HG02623 (cell line): ENCODE data around the gene BLVRB.

ENCODE experiments used
- ATAC-seq: cut with Tn5 transposase; IDR thresholded peaks from one replicate; pipeline ENCODE4 v1.9.1; 2021; ENCODE audit warnings: moderate library complexity; ENCODE audit not compliant: unreplicated experiment

BLVRB gene

DNA sequence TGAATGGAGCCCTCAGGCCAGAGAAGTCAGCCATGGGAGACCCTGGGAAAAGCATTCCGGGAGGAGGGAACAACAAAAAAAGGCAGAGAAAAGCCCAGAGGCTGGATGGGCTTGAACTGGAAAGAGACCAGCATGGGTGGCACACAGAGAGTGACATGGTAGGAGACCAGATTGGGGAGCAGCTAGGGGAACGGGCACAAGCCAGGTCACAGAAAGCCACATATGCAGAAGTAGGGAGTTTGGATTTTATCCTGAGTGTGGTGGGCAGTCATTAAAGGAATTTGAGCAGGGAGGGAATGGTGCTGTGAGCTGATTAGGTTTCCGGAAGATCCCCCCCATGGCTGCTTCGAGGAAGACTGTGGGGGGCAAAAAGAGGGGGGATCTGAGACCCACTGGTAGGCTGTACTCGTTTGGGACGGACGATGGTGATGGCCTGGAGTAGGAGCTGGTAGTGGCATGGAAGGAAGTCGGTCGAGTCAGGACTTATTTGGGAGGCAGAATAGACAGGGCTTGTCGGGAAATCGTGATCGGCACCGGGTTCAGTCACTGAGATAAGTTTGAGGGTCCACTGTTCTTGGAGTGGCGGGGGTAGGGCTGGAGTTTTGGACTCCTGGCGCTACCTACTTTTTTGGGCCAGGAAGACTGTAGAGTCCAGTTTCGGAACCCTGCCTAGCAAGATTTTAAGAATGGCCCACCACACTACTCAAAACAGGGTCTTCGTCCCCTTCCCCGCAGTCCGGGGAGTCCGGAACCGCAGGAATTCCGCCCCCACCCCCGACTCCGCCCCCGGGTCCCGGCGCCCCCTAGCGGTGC is 40.7 kb downstream of the BLVRB start:
- ATAC-seq = no peak

DNA sequence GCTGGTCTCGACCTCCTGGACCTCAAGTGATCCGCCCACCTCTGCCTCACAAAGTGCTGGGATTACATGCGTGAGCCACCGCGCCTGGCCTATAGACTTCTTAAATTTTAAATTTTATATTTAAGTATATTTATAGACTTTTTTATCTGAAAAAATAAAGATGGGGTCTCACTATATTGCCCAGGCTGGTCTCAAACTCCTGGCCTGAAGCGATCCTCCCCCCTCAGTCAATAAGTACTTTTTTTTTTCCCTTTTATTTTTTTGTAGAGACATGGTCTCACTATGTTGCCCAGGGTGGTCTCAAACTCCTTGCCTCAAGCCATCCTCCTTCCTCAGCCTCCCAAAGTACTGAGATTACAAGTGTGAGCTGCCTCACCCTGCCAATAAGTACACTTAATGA is 41.6 kb downstream of the BLVRB start:
- ATAC-seq = no peak

DNA sequence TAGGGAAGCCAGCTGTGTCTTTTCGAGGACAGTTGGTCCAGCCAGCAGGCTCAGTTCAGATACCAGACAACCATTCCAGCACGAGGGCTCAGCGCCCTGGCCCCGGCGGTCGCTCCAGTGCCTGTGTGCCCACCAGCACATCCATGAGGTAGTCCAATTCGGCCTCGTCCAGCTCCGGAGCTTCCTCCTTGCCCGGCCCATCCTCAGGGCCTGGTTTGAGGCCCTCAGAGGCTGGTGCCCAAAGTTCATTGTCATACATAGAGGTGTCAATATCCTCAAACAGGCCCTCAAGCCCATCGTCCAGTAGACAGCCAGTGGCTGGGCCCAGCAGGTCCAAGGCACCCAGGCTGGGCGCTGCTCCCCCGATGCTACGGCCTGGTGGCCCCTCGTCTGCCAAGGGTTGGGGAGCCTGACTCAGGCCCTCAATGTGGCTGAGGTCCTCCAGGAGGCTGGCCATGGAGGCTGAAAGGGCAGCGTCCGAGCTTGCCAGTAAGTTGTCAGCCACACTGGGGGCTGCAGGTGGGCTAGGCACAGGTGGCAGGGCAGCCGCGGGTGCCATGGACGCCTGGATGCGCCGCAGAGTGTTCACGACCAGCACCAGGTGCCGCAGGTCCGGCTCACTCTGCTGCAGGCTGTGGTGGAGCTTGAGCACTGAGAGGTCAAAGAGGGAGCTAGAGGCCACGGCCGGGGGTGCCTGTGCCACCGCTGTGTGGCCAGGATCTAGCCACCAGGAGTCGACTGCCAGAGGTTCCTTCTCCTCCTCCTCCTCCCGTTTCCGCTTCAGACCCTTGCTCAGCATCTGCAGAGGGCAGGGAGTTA is 42.6 kb downstream of the BLVRB start:
- no peak for ATAC-seq

DNA sequence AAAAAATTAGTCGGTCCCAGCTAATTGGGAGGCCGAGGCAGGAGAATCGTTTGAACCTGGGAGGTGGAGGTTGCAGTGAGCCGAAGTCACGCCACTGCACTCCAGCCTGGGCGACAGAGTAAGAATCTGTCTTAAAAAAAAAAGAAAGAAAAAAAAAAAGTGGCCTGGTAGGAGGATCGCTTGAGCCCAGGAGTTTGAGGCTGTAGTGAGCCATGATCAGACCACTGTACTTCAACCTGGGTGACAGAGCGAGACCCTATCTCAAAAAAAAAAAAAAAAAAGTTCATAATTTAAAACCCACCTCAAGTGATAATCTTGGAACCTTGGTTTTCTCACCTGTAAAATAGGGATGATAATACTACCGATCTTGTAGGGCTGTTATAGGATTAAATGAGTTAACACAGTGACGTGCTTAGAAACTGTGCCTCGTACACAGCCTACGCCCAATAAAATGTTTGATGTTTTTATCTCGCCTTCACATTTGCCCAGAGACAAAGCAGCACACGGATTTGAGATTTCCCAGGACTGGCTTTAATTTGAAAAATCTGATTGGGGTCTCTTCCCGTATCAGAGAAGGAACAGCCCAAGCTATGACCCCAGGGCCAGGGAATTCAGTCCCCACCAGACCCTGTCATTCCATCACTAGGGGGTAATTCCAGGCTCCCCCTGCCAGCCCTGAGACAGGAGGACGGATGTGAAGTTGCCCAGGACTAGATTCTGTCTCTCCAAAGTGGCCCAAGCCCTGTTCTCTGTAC is 43.4 kb downstream of the BLVRB start:
- no peak for ATAC-seq

DNA sequence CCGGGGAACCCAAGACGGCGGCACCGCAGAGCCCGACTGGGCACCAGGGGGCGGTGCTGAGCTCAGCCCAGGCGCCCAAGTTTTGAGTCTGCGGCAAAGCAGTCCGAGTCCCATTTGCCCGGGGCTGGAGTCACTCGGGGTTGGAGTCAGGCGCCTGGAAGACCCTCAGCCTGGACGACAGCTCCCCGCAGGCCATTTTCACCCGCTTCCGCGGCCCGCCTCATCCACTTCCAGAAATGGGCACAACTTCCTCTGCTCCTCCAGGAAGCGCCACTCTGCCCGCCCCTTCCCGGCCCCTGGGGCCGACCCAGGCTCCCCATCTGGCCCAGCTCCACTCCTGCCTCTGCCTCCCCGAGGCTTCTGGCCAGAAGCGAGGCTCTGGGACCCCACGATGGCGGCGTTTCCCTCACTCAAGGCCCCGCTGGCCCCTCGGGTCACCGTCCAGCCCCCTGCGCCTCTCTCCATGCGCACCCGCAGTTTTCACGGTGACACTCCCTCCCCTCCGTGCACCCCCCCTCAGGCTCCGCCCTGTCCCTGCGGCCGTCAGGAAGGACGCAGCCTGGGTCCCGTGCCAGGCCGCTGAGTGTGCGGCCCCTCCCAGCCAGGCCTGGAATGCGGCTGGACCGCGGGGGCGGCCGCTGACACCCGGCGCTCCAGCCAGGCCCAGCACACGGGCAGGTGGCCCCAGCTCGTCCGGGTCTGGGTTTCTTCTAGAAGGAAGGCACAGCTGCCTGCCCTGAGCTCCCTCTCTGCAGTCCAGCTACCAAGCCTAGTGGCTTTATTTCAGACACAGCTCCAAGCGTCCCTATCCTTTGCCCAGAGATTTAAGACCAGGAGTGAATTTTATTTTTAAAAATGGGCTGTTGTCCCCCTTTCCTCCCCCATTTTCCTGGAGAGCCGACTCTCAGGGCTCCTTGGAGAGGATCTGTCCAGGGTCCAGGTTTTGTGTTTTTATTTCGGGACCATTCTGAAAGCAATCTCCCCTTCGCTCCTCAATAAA is 44.5 kb downstream of the BLVRB start:
- no peak for ATAC-seq

DNA sequence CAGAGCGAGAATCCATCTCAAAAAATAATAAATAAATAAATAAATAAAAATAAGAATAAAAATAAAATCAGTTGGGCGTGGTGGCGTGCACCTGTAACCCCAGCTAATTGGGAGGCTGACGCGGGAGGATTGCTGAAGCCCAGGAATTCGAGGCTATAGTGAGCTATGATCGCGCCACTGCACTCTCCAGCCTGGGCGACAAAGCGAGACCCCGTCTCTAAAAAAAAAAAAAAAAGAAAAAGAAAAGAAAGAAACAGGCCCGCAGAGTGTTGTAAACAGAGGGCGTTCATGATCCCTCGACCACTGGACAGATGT is 45.1 kb downstream of the BLVRB start:
- no peak for ATAC-seq

DNA sequence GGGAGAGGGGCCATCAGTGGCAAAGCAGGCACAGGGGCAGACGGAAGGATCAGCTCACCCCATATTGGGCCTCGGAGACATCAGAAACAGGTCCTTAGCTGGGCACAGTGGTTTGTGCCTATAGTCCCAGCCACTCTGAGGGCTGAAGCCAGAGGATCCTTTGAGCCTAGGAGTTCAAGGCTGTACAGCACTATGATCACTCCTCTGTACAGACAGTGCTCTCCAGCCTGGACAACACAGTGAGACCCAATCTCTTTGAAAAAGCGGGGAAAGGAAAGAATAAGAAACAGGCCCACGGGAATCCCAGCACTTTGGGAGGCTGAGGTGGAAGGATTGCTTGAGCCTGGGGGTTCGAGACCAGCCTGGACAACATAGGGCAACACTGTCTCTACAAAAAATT is 45.8 kb downstream of the BLVRB start:
- no peak for ATAC-seq

DNA sequence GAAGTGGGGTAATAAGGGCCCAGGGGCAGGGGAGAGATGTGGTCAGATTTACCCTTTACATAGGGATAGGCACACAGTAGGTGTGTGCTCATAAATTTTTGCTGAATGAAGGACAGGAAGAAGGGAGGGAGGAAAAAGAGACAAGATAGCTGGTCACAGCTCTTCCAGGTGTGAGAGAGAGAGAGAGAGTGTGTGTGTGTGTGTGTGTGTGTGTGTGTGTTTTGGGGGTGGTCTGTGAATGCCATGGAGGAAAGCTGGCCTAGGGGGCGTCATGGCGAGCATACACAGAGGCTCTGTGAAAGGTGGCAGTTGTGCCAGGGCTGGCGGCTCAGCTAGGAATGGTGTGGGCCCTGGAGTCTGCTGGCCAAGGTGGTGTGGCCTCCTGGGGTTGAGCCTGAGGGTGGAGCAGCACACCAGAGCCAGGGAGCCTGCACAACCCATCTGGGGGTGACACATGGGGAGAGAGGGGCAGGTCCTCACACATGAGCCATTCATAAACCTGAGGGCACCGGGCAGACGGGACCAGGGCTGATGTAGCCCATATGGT is 46.4 kb downstream of the BLVRB start:
- ATAC-seq = no peak

DNA sequence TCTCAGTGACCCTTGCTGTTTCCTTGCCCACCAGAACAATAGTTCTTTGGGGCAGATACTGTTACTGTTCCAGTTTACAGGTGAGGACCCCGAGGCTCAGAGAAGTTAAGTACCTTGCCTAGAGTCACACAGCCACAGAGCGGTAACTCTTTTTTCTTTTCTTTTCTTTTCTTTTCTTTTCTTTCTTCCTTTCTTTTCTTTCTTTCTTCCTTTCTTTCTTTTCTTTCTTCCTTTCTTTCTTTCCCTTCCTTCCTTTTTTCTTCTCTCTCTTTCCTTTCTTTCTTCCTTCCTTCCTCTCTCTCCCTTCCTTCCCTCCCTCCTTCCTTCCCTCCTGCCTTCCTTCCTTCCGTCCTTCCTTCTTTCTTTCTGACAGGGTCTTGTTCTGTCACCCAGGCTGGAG is 47.5 kb downstream of the BLVRB start:
- no peak for ATAC-seq

DNA sequence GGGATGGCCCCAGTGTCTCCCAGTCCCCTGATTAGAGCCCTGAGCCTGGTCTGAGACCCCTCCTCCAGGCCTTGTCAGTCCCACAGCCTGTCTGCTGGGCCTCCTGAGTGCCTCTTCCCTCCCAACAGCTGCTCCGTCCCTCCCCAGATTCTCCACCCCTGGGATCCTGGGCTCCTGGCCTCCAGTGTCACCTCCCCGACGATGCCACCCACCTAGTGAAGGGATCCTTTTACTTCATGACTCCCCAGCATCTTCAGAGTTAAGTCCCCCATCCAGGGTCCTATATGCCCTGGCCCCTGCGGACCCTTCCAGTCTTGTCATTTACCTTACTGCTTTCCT is 47.9 kb downstream of the BLVRB start:
- no peak for ATAC-seq

DNA sequence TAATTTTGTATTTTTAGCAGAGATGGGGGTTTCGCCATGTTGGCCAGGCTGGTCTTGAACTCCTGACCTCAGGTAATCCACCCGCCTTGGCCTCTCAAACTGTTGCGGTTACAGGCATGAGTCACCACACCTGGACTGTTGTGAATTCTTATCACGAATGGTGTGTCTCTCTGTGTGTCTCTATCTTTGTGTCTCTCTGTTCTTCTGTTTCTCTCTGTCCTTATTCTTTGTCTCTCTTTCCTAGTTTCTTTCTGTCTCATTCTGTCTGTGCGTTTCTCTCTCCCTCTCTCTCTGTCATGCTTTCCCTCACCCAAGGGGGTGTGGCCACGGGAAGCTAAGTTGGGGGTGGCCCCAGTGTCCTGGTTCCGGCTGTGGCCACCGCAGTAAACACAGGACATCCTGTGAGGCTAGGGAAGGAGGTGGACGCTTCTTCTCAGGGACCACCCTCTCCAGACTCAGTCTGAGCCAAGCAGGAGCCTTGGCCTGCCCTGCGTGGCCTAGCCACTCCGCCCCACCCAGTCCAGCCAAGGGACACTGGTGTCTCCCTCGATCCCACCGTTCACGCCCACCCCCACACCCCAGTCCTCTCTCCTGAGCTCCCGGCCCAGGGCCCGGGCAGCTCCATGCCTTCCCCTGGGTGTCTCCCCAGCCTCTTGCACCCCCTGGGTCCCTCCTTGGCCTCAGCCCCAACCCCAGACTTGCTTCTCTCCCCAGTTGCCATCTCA is 48.5 kb downstream of the BLVRB start:
- ATAC-seq = no peak

DNA sequence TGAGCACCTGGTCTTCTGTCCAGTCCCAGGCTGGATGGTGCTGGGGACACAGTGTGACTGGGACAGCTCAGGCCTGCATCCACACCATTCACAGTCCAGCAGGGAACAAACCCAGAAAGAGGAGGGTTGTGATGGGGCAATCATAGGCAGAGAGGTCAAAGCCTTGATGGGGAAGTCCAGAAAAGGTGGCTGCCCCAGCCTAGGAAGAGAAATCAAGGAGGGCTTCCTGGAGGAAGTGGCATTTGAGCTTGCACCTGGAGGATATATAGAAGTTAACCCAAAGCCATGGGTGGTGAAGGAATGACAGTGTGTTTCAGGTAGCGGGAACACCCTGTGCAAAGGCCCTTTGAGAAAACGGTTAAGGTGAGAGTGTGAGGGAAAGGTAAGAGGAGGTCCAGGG is 49.8 kb downstream of the BLVRB start:
- ATAC-seq = no peak

DNA sequence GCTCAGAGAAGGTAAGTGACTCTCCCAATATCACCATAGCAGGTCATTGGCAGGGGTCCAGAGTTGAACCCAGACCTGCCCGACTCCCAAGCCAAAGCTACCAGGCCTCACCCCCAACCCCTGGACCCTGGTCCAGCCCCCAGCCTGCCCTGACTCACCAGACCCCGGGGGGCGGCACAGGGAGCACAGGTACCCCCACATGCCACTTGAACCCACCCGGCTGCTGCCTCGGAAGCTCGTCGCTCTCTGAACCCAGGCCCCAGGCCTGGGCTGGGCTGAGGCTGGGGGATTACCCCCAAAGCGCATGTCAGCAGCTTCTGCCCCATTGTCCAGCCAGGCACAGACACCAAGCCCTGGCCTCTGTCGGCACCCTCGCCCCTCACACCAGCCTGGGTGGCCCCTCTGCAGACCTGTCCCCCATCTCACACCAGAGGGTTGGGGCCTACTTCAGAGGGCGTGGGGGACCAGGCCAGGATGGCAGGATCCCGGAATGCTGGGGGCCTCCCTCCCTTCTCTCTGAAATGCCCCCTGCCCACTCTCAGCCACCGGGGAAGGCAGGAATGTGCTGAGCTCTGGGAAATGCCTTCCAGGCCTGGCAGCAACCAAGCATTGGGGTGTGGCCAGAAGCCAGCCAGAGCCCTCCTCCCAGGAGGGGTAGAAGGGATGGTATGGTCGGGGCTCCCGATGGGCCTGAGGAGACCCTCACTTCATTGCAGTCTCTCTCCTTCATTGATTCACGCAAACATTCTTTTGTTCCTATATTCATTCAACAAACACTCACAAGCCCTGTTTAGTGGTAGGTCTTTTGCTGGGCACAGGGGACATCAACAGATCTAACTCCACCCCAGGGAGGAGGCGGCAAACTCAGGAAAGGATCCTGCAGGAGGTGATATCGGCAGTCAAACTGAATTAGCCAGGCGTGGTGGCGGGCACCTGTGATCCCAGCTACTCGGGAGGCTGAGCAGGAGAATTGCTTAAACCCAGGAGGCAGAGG is 50.7 kb downstream of the BLVRB start:
- no peak for ATAC-seq

DNA sequence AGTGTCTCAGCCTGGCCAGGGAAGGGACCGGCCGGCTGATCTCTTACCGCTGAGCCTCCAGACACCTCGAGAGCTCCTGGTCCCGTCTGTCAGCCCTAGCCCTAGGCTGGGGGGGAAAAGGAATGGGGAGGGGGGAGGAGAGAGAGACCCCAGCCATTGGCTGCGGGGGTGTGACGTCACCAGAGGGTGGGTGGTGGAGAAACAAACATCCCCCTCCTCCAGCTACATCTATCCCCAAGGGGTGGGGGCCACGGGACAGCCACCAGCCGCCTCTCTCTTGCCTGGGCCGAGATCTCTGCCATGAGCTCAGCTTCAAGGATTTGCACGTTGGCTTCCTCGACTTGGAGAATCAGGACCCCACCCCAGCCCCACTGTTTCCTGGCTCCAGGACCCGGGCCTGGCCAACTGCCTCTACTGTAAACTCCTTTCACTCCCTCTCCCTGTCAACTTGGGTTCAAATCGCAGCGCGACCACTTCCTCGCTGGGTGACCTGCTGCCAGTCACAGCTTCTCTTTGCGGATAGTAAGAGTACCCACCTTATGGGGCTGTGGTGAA is 52.2 kb downstream of the BLVRB start, which contains the start of gene PRX:
PRX (minus strand) TSS at position 88 of the 555 bp plus-strand sequence. CDS start 5,446 bp downstream, outside the sequence.
- no peak for ATAC-seq

DNA sequence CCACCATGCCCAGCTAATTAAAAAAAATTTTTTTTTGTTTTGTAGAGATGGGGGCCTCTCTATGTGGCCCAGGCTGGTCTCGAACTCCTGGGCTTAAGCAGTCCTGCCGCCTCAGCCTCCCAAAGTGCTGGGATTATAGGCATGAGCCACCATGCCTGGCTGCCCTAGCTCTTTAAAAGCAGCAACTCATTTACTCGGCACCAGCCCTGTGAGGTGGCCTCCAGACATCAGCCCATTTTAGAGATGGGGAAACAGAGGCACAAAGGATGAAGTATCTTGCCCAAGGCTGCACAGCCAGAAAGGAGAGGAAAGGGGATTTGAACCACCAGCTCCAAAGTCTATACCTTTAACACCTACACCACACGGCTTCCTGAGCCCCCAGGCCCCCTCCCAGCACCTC is 52.7 kb downstream of the BLVRB start:
- ATAC-seq = no peak

DNA sequence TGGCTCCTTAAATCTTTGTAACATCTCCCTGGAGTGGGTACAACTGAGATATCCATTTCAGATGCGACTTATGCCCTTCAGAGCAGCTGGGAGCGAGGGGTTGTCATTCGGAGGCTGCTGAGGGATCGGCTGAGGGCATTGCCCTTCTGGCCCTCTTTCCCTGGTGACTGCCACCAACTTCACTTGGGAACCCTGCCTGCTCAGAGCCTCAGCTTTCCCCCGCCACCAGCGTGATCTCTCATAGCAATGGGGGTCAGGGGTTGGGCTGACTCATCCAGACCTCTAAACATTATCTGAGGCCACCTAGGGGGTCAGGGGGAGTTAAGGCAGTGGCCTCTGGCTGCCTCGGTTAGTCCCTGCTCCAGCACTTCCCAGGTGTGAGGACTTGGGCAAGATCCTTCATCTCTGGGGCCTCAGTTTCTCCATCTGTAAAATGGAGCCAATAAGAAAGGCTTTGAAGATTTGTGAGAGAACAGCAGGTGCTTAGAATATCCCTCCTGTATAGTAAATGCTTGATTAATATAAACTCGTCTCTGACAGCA is 53.5 kb downstream of the BLVRB start:
- no peak for ATAC-seq

DNA sequence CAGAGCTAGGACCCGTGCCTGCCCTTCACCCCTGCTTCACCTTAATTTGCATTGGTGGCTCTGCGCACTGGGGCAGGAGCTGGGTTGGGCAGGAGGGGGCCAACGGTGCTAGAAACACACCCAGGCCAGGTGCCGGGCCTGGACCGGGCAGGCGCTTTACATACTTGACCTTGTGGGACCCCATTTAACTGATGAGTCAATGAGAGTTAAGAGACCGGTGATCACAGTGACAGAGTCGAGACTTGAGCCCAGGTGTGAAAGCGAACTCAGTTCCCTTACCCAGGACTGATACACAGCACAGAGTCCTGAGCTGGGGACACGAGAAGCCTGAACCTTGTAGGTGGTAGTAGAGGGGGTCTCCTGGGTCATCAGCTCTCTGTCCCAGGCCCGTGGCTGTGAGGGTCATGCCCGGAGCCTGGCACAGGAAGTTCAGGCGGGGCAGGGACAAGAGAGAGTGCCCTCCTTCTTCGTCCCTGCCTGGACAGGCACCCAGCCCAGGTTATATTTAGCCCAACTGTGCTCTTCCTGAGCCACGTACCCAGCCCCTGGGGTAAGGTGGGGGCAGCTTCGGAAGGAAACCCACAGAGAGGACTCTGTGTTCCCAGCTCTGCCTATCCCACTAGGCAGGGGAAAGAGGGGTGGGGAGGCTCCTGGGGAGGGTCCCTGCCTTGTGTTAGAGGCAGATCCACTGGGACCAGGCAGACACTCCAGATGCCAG is 54.3 kb downstream of the BLVRB start:
- no peak for ATAC-seq
